ENCODE results near the gene MIS18BP1.
"Not testable (repeated sequence)": the region's sequence is repeated elsewhere in the genome, so short reads cannot be mapped to it uniquely, and the experiment has no call there.

MIS18BP1 gene

GRCh38 chr14:45247427-45247826, 5.6 kb downstream of the MIS18BP1 start:
- Histone ChIP-seq H3K36me3 (peaks cover 50% of the 10 kb centered on the region), H3K4me3 (no peak overlapping the region), H3K4me2 (no peak overlapping the region), H3K4me1 (peaks cover 27% of the 10 kb centered on the region), H3K27me3 (no peaks in the 10 kb centered on the region), H3K9me3 (peaks cover 32% of the 10 kb centered on the region), H4K20me1 (peaks cover 24% of the 10 kb centered on the region), H3K27ac (no peak overlapping the region), H3K9ac (no peak overlapping the region)
- TF ChIP-seq Cebpa-rat (IDR thresholded peaks at IDR 0.05): no peak

- no peak overlapping the region for H3K4me3 ChIP-seq
- H3K9ac ChIP-seq: no peak overlapping the region
- H3K27me3 ChIP-seq: no peaks in the 10 kb centered on the region
- H3K4me1 ChIP-seq: peaks cover 27% of the 10 kb centered on the region
- no peak overlapping the region for H3K27ac ChIP-seq
- peaks cover 32% of the 10 kb centered on the region for H3K9me3 ChIP-seq
- H4K20me1 ChIP-seq: peaks cover 23% of the 10 kb centered on the region
- no peak for TF ChIP-seq Cebpa-rat (IDR thresholded peaks at IDR 0.05)
- H3K4me2 ChIP-seq: no peak overlapping the region
- peaks cover 56% of the 10 kb centered on the region for H3K36me3 ChIP-seq
Observed at GRCh38 chr14:45246691-45247090, 6.3 kb downstream of the MIS18BP1 start.

GRCh38 chr14:45246151-45246550, 6.9 kb downstream of the MIS18BP1 start:
- TF ChIP-seq Cebpa-rat (IDR thresholded peaks at IDR 0.05): no peak
- H3K9ac ChIP-seq: no peak overlapping the region
- peaks cover 18% of the 10 kb centered on the region for H4K20me1 ChIP-seq
- no peak overlapping the region for H3K27ac ChIP-seq
- no peak overlapping the region for H3K4me2 ChIP-seq
- H3K36me3 ChIP-seq: peaks cover 56% of the 10 kb centered on the region
- H3K9me3 ChIP-seq: peaks cover 32% of the 10 kb centered on the region
- H3K4me1 ChIP-seq: peaks cover 25% of the 10 kb centered on the region
- no peak overlapping the region for H3K4me3 ChIP-seq
- H3K27me3 ChIP-seq: no peaks in the 10 kb centered on the region

- Histone ChIP-seq H3K9me3 (peaks cover 23% of the 10 kb centered on the region), H4K20me1 (peaks cover 17% of the 10 kb centered on the region), H3K4me2 (no peak overlapping the region), H3K36me3 (peaks cover 47% of the 10 kb centered on the region), H3K9ac (no peak overlapping the region), H3K27me3 (no peaks in the 10 kb centered on the region), H3K4me3 (no peak overlapping the region), H3K4me1 (no peaks in the 10 kb centered on the region), H3K27ac (no peak overlapping the region)
- TF ChIP-seq Cebpa-rat (IDR thresholded peaks at IDR 0.05): no peak
Observed at GRCh38 chr14:45242706-45243105, 10.3 kb downstream of the MIS18BP1 start.

GRCh38 chr14:45238988-45239387, 14.0 kb downstream of the MIS18BP1 start:
- peaks cover 25% of the 10 kb centered on the region for H4K20me1 ChIP-seq
- no peak for TF ChIP-seq Cebpa-rat (IDR thresholded peaks at IDR 0.05)
- H3K27ac ChIP-seq: no peak overlapping the region
- H3K9ac ChIP-seq: no peak overlapping the region
- no peaks in the 10 kb centered on the region for H3K9me3 ChIP-seq
- H3K4me1 ChIP-seq: 0 out of 2 replicates have a peak, but pooled peaks cover 6% of the 10 kb centered on the region
- peaks cover 44% of the 10 kb centered on the region for H3K36me3 ChIP-seq
- no peaks in the 10 kb centered on the region for H3K27me3 ChIP-seq
- H3K4me2 ChIP-seq: no peak overlapping the region
- H3K4me3 ChIP-seq: no peak overlapping the region

GRCh38 chr14:45227566-45227965, 25.4 kb downstream of the MIS18BP1 start:
- H3K4me1 ChIP-seq: no peaks in the 10 kb centered on the region
- no peak overlapping the region for H3K4me2 ChIP-seq
- no peak overlapping the region for H3K27ac ChIP-seq
- H3K9ac ChIP-seq: no peak overlapping the region
- H3K27me3 ChIP-seq: no peaks in the 10 kb centered on the region
- H3K36me3 ChIP-seq: peaks cover 88% of the 10 kb centered on the region
- no peaks in the 10 kb centered on the region; the same call in 1 of the 2 replicates for H4K20me1 ChIP-seq
- no peak for TF ChIP-seq Cebpa-rat (IDR thresholded peaks at IDR 0.05)
- no peak overlapping the region for H3K4me3 ChIP-seq
- no peaks in the 10 kb centered on the region for H3K9me3 ChIP-seq

- Histone ChIP-seq H3K9me3 (no peaks in the 10 kb centered on the region), H3K4me2 (no peak overlapping the region), H4K20me1 (0 out of 2 replicates have a peak, but pooled peaks cover 7% of the 10 kb centered on the region), H3K4me3 (no peak overlapping the region), H3K4me1 (no peaks in the 10 kb centered on the region), H3K27me3 (no peaks in the 10 kb centered on the region), H3K9ac (no peak overlapping the region), H3K36me3 (peaks cover 83% of the 10 kb centered on the region), H3K27ac (no peak overlapping the region)
- no peak for TF ChIP-seq Cebpa-rat (IDR thresholded peaks at IDR 0.05)
Observed at GRCh38 chr14:45222485-45223262, 30.3 kb downstream of the MIS18BP1 start.

GRCh38 chr14:45214341-45214740, 38.7 kb downstream of the MIS18BP1 start:
- not testable (repeated sequence) for H3K27me3 ChIP-seq, H3K4me1 ChIP-seq
- H3K36me3 ChIP-seq: peaks cover 99% of the 10 kb centered on the region

GRCh38 chr14:45213716-45214115, 39.3 kb downstream of the MIS18BP1 start:
- not testable (repeated sequence) for H3K4me2 ChIP-seq, H3K9ac ChIP-seq, H3K27me3 ChIP-seq, H3K4me3 ChIP-seq, H3K4me1 ChIP-seq, H4K20me1 ChIP-seq, H3K9me3 ChIP-seq, H3K27ac ChIP-seq
- peaks cover 100% of the 10 kb centered on the region for H3K36me3 ChIP-seq

More at GRCh38 chr14:45214341-45214740, 38.7 kb downstream of the MIS18BP1 start:
- H3K9ac ChIP-seq, H3K4me2 ChIP-seq, H3K27ac ChIP-seq, H3K4me3 ChIP-seq, H4K20me1 ChIP-seq, H3K9me3 ChIP-seq: not testable (repeated sequence)

GRCh38 chr14:45212231-45212630, 40.8 kb downstream of the MIS18BP1 start:
- TF ChIP-seq Cebpa-rat (IDR thresholded peaks at IDR 0.05): no peak
- H3K4me2 ChIP-seq: no peak overlapping the region
- H3K4me3 ChIP-seq: no peak overlapping the region
- H3K9me3 ChIP-seq: no peaks in the 10 kb centered on the region
- no peak overlapping the region for H3K9ac ChIP-seq
- H4K20me1 ChIP-seq: no peaks in the 10 kb centered on the region
- no peak overlapping the region for H3K27ac ChIP-seq
- H3K36me3 ChIP-seq: peaks cover 99% of the 10 kb centered on the region
- H3K27me3 ChIP-seq: no peaks in the 10 kb centered on the region
- H3K4me1 ChIP-seq: no peaks in the 10 kb centered on the region

All from BLaER1 (cell line).